C4-2B (cell line): ENCODE measurements around the gene TMEM150C.

Experiments
- H3K27ac ChIP-seq: fragments of 450-650 bp; 2 replicates; pipeline ENCODE4 v1.5.1; 2017
- CTCF ChIP-seq: fragments of 450-650 bp; conservative IDR thresholded peaks from 2 replicates; pipeline ENCODE4 v1.5.1; 2017; ENCODE audit warnings: mild to moderate bottlenecking
- ZFX ChIP-seq: fragments of 450-650 bp; IDR thresholded peaks from 2 replicates; pipeline ENCODE4 v1.6.1; 2017

TMEM150C gene

GRCh38 chr4:82585690-82586435 is 24.1 kb upstream of the TMEM150C start:
- TF ChIP-seq ZFX = no peak
- TF ChIP-seq CTCF = no peak
- H3K27ac ChIP-seq = no peak overlapping the region

- no peak for TF ChIP-seq CTCF
- TF ChIP-seq ZFX = no peak
- H3K27ac ChIP-seq = no peak overlapping the region
Observed at GRCh38 chr4:82584931-82585330, 23.1 kb upstream of the TMEM150C start.

GRCh38 chr4:82583897-82584587 is 22.3 kb upstream of the TMEM150C start:
- H3K27ac ChIP-seq = no peak overlapping the region
- no peak for TF ChIP-seq ZFX
- no peak for TF ChIP-seq CTCF

- no peak for TF ChIP-seq ZFX
- TF ChIP-seq CTCF = no peak
- H3K27ac ChIP-seq = no peak overlapping the region
Observed at GRCh38 chr4:82579932-82580331, 18.1 kb upstream of the TMEM150C start.

GRCh38 chr4:82578935-82579334 is 17.1 kb upstream of the TMEM150C start:
- H3K27ac ChIP-seq = no peak overlapping the region
- TF ChIP-seq ZFX = no peak
- peak; percentile 28 for TF ChIP-seq CTCF

GRCh38 chr4:82577451-82577850 is 15.7 kb upstream of the TMEM150C start:
- TF ChIP-seq ZFX = no peak
- no peak for TF ChIP-seq CTCF
- no peak overlapping the region for H3K27ac ChIP-seq

- H3K27ac ChIP-seq = no peak overlapping the region
- TF ChIP-seq CTCF = no peak
- TF ChIP-seq ZFX = no peak
Observed at GRCh38 chr4:82569727-82570126, 7.9 kb upstream of the TMEM150C start.
